Right atrium auricular region (tissue), 2 donors: ENCODE measurements around the gene UBE2K. TPM values are rescaled to one million over a fixed set of nuclear protein-coding genes. Genes with fewer than 3 reads are reported as not detected.

Experiments
- DNase-seq: peaks from one replicate; pipeline ENCODE4 v3.0.0-alpha.2; 2019; ENCODE audit warnings: low spot score
- H3K27ac ChIP-seq, 2 donors: fragments of 200-600 bp; sonication (generic); 1 replicate in 1 of 2; 2 replicates in 1 of 2; pipeline ENCODE4 v1.5.1; 2016 to 2019
- H3K27me3 ChIP-seq, 2 donors: fragments of 200-600 bp; sonication (generic); one replicate each; pipeline versions ENCODE4 v1.5.1 to v1.6.0; 2017 to 2019
- H3K36me3 ChIP-seq: fragments of 200-600 bp; sonication (generic); one replicate; pipeline ENCODE4 v1.5.1; 2016
- H3K4me1 ChIP-seq, 2 donors: fragments of 200-600 bp; sonication (generic); one replicate each; pipeline versions ENCODE4 v1.5.1 to v1.6.0; 2017 to 2019
- H3K4me3 ChIP-seq, 2 donors: fragments of 200-600 bp; sonication (generic); 1 replicate in 1 of 2; 2 replicates in 1 of 2; pipeline ENCODE4 v1.5.1; 2017 to 2019; ENCODE audit warnings: mild to moderate bottlenecking in 1 of 2, moderate library complexity in 1 of 2
- H3K9me3 ChIP-seq, 2 donors: fragments of 200-600 bp; sonication (generic); one replicate each; pipeline ENCODE4 v1.5.1; 2019
- CTCF ChIP-seq, 2 donors: fragments of 200-600 bp; sonication (generic); IDR thresholded peaks; one replicate each; pipeline ENCODE4 v1.5.1; 2019; ENCODE audit warnings: antibody characterized with exemption in 2 of 2
- total RNA-seq, 2 donors: library from RNA; depleted of rRNA; stranded (reverse); fragments of >200 nt; gene quantifications; one replicate each; pipeline ENCODE4 v1.1.0, GENCODE V29; 2016

The UBE2K gene
- total RNA-seq, 2 donors from 2014 or later: 16.7 to 23.8 TPM

- H3K4me1 ChIP-seq: no peaks in the 10 kb centered on the region
- H3K4me3 ChIP-seq: no peak overlapping the region
- no peaks in the 10 kb centered on the region for H3K9me3 ChIP-seq
- TF ChIP-seq CTCF (IDR thresholded peaks at IDR 0.05): no peak
- no peaks in the 10 kb centered on the region for H3K27me3 ChIP-seq
- H3K27ac ChIP-seq: no peak overlapping the region
- DNase-seq: no peak
- H3K36me3 ChIP-seq: no peaks in the 10 kb centered on the region
These were observed 15.8 kb upstream of the UBE2K start for GRCh38 chr4:39682138-39682537.

GRCh38 chr4:39685990-39686389 is 11.9 kb upstream of the UBE2K start:
- no peak for DNase-seq
- Histone ChIP-seq H3K27ac (no peak overlapping the region), H3K4me1 (no peaks in the 10 kb centered on the region), H3K27me3 (no peaks in the 10 kb centered on the region), H3K4me3 (no peak overlapping the region), H3K36me3 (no peaks in the 10 kb centered on the region), H3K9me3 (no peaks in the 10 kb centered on the region)
- TF ChIP-seq CTCF (IDR thresholded peaks at IDR 0.05): no peak

DNA sequence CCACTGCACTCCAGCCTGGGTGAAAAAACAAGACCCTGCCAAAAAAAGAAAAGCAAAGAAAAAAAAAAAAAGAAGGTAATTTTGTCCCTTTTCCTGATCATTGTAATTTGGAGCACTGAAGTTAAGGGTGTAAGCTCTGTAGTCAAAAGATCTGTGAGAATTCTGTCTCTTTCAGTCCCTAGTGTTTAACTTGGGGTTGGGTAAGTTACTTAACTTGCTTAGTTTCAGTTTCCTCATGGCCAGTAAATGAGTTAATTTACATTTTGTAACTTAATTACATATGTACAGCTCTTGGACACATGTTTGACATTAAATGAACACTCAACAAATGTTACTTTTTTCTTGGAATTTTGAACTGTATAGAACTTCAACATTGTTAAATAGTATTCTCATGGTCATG is 10.9 kb upstream of the UBE2K start:
- no peaks in the 10 kb centered on the region for H3K36me3 ChIP-seq
- no peak for TF ChIP-seq CTCF (IDR thresholded peaks at IDR 0.05)
- no peaks in the 10 kb centered on the region for H3K4me1 ChIP-seq
- H3K27ac ChIP-seq: no peak overlapping the region
- no peaks in the 10 kb centered on the region for H3K27me3 ChIP-seq
- no peak for DNase-seq
- H3K9me3 ChIP-seq: no peaks in the 10 kb centered on the region
- no peak overlapping the region for H3K4me3 ChIP-seq

- Histone ChIP-seq H3K27me3 (no peaks in the 10 kb centered on the region), H3K36me3 (no peaks in the 10 kb centered on the region), H3K4me3 (no peak overlapping the region), H3K27ac (no peak overlapping the region), H3K4me1 (no peaks in the 10 kb centered on the region), H3K9me3 (no peaks in the 10 kb centered on the region)
- no peak for DNase-seq
- no peak for TF ChIP-seq CTCF (IDR thresholded peaks at IDR 0.05)
These were observed 8.0 kb upstream of the UBE2K start for GRCh38 chr4:39689970-39690369.

DNA sequence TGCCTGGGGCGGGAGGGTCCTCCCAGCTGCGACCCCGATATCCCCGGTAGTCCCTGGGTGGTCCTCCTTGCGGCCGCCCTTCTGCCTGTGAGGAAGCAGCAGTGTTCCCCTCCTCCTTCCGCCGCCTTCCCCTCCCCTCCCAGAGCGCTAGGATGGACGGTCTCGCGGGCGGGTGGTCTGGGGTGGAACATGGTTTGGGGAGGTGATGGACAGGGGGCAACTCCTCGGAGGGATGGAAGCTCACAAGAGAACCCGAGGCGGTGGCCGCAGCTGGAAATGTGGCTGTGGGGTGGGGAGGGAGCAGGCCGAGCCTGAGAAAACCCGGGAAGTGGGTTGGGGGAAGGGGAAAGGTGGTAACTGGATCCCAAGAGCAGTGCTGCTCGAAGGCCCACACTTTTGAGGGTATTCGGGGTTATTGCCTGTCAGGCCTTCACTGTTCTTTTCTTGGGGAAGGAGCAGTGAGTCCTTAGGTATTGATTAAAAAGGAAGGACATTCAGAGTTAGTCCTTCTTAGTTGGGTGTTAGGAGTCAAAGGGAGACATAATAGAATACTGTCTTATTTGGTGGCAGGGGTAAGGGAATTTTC is 581 bp downstream of the UBE2K start:
- peaks cover 3% of the 10 kb centered on the region for H3K36me3 ChIP-seq
- DNase-seq: no peak
- peaks cover 0 to 31% of the 10 kb centered on the region in 2 donors for H3K4me1 ChIP-seq
- H3K27ac ChIP-seq: peak overlapping the region; percentile 96 to 97
- no peaks in the 10 kb centered on the region for H3K27me3 ChIP-seq
- no peak for TF ChIP-seq CTCF (IDR thresholded peaks at IDR 0.05)
- H3K4me3 ChIP-seq: peak overlapping the region; percentile 90 to 94
- no peaks in the 10 kb centered on the region for H3K9me3 ChIP-seq
